ENCODE measurements around the gene ZSWIM3. TPM values are rescaled to one million over a fixed set of nuclear protein-coding genes. Genes with fewer than 3 reads are reported as not detected.

The ZSWIM3 gene
- total and polyA plus RNA-seq, 2 of the 13 experiments (the other 11 are each of a cell fraction or from before 2014, with no cell fraction given), result 5.2 to 5.8 TPM

GRCh38 chr20:45812157-45813005 lies 45.0 kb upstream of the ZSWIM3 start, which contains the start of gene UBE2C (continued):
- TF ChIP-seq ZNF101 (CRISPR knock-in tag; IDR thresholded peaks at IDR 0.05; ENCODE audit: borderline replicate concordance, low read depth) (no peak), RNF219 (CRISPR knock-in tag; IDR thresholded peaks at IDR 0.05) (no peak), SAFB2 (CRISPR knock-in tag; IDR thresholded peaks at IDR 0.05; ENCODE audit: borderline replicate concordance, low read depth) (peak; percentile 87), PHF20 (CRISPR knock-in tag; IDR thresholded peaks at IDR 0.05) (no peak; the same call in 1 of the 2 replicates), MEIS1 (CRISPR knock-in tag; IDR thresholded peaks at IDR 0.05; ENCODE audit: borderline replicate concordance) (no peak; the same call in 1 of the 2 replicates), ZFP36L2 (CRISPR knock-in tag; IDR thresholded peaks at IDR 0.05) (no peak; the same call in 1 of the 2 replicates), HMGXB3 (CRISPR knock-in tag; IDR thresholded peaks at IDR 0.05; ENCODE audit: borderline replicate concordance) (no peak), ETV5 (CRISPR knock-in tag; IDR thresholded peaks at IDR 0.05; ENCODE audit: borderline replicate concordance) (no peak), ZNF75D (CRISPR knock-in tag; IDR thresholded peaks at IDR 0.05; ENCODE audit: borderline replicate concordance) (no peak)
- TF ChIP-seq, protein P1, sequence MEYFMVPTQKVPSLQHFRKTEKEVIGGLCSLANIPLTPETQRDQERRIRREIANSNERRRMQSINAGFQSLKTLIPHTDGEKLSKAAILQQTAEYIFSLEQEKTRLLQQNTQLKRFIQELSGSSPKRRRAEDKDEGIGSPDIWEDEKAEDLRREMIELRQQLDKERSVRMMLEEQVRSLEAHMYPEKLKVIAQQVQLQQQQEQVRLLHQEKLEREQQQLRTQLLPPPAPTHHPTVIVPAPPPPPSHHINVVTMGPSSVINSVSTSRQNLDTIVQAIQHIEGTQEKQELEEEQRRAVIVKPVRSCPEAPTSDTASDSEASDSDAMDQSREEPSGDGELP (IDR thresholded peaks at IDR 0.05; ENCODE audit: borderline replicate concordance, low read depth), result no peak
- TF ChIP-seq, protein P2, sequence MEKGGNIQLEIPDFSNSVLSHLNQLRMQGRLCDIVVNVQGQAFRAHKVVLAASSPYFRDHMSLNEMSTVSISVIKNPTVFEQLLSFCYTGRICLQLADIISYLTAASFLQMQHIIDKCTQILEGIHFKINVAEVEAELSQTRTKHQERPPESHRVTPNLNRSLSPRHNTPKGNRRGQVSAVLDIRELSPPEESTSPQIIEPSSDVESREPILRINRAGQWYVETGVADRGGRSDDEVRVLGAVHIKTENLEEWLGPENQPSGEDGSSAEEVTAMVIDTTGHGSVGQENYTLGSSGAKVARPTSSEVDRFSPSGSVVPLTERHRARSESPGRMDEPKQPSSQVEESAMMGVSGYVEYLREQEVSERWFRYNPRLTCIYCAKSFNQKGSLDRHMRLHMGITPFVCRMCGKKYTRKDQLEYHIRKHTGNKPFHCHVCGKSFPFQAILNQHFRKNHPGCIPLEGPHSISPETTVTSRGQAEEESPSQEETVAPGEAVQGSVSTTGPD (CRISPR knock-in tag; IDR thresholded peaks at IDR 0.05), result no peak
- TF ChIP-seq, protein P3, sequence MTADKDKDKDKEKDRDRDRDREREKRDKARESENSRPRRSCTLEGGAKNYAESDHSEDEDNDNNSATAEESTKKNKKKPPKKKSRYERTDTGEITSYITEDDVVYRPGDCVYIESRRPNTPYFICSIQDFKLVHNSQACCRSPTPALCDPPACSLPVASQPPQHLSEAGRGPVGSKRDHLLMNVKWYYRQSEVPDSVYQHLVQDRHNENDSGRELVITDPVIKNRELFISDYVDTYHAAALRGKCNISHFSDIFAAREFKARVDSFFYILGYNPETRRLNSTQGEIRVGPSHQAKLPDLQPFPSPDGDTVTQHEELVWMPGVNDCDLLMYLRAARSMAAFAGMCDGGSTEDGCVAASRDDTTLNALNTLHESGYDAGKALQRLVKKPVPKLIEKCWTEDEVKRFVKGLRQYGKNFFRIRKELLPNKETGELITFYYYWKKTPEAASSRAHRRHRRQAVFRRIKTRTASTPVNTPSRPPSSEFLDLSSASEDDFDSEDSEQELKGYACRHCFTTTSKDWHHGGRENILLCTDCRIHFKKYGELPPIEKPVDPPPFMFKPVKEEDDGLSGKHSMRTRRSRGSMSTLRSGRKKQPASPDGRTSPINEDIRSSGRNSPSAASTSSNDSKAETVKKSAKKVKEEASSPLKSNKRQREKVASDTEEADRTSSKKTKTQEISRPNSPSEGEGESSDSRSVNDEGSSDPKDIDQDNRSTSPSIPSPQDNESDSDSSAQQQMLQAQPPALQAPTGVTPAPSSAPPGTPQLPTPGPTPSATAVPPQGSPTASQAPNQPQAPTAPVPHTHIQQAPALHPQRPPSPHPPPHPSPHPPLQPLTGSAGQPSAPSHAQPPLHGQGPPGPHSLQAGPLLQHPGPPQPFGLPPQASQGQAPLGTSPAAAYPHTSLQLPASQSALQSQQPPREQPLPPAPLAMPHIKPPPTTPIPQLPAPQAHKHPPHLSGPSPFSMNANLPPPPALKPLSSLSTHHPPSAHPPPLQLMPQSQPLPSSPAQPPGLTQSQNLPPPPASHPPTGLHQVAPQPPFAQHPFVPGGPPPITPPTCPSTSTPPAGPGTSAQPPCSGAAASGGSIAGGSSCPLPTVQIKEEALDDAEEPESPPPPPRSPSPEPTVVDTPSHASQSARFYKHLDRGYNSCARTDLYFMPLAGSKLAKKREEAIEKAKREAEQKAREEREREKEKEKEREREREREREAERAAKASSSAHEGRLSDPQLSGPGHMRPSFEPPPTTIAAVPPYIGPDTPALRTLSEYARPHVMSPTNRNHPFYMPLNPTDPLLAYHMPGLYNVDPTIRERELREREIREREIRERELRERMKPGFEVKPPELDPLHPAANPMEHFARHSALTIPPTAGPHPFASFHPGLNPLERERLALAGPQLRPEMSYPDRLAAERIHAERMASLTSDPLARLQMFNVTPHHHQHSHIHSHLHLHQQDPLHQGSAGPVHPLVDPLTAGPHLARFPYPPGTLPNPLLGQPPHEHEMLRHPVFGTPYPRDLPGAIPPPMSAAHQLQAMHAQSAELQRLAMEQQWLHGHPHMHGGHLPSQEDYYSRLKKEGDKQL (CRISPR knock-in tag; IDR thresholded peaks at IDR 0.05; ENCODE audit: low read depth), result no peak

Data from HepG2 (cell line).